Activated CD4-positive, alpha-beta T cell treated with anti-CD3 and anti-CD28 coated beads, Interleukin-2, amount 10 ng/mL, durations not matched to agents 24 days and 14 days (primary cell): Measurements from ENCODE around the gene TMOD2. TPM values are rescaled to one million over a fixed set of nuclear protein-coding genes. Genes with fewer than 3 reads are reported as not detected.
A peak's percentile ranks its signal among the peaks of the same experiment; 100 is the strongest.

Experiments used
- DNase-seq: peaks from one replicate; pipeline ENCODE4 v3.0.0; 2022
- H3K27ac Mint-ChIP-seq: one replicate; pipeline ENCODE4 v1.8.0; 2022; ENCODE audit warnings: mild to moderate bottlenecking, mixed read lengths
- H3K27me3 Mint-ChIP-seq: one replicate; pipeline ENCODE4 v1.8.0; 2022; ENCODE audit warnings: mixed read lengths
- H3K36me3 Mint-ChIP-seq: one replicate; pipeline ENCODE4 v1.8.0; 2022; ENCODE audit warnings: low read depth, mild to moderate bottlenecking, mixed read lengths
- H3K4me1 Mint-ChIP-seq: one replicate; pipeline ENCODE4 v1.8.0; 2021; ENCODE audit warnings: mixed read lengths
- H3K4me3 Mint-ChIP-seq: one replicate; pipeline ENCODE4 v1.8.0; 2022; ENCODE audit warnings: mild to moderate bottlenecking, moderate library complexity, mixed read lengths
- H3K9me3 Mint-ChIP-seq: one replicate; pipeline ENCODE4 v1.8.0; 2021; ENCODE audit warnings: mixed read lengths
- intact Hi-C: fragments of 100-400 bp; cut with micrococcal nuclease; formaldehyde crosslinking; loops from one replicate; pipeline ENCODE4 v1.15.1; 2023
- total RNA-seq: library from RNA; stranded (reverse); gene quantifications from 2 replicates; pipeline ENCODE4 v1.2.3, GENCODE V29; 2022

Gene TMOD2
- total RNA-seq, 1 donor from 2014 or later, result 4.6 TPM

- Mint-ChIP-seq H3K27ac (no peak overlapping the region), H3K36me3 (peaks cover 1% of the 10 kb centered on the region), H3K4me1 (peaks cover 4% of the 10 kb centered on the region), H3K9me3 (no peaks in the 10 kb centered on the region), H3K4me3 (no peak overlapping the region), H3K27me3 (no peaks in the 10 kb centered on the region)
- DNase-seq, result no peak
- intact Hi-C loops, result no loop called here
Observed at GRCh38 chr15:51798281-51798680, 46.9 kb downstream of the TMOD2 start.

DNA sequence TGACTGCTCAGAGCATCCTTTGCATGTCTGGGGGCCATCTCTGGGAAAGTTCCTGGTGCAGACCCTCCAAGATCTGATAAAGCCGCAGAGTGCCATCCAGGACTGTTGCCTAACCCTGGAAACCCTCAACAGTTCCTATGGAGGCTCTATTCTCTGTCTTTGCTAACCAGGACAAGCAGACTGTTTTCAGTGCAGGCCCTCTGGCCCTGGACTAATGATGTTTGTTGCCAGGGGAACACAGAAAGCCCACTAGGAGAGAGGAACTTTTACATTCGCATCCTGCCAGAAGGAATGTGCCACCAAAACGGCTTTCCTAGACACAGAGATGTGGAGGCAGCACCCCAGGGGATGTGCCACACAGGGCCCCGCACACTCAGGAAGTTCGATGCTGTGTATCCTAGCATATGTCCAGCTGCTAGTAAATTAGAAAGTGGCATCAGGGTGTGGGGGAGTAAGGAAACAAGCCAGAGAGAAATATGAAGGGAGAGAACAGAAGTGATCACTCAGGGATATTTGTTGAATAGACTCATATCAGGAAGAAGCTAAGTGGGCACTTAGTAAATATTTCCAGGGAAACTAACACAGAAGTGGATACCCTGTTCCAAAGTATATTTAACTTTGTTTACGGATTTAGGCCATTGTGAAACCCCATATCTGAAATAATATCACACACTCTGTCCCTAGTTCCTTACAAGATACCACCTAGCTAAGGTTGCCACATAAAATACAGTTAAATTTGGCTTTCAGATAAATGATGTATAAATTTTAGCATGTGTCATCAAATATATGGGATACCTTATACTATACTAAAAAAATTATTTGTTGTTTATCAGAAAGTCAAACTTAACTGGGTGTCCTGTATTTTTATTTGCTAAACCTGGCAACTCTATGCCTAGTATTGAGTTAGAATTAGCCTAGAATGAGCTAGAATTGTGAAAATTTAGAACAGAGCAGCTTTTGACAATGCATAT is 48.2 kb downstream of the TMOD2 start:
- no peak for DNase-seq
- no peak overlapping the region for H3K27ac Mint-ChIP-seq
- H3K9me3 Mint-ChIP-seq, result no peaks in the 10 kb centered on the region
- peaks cover 1% of the 10 kb centered on the region for H3K36me3 Mint-ChIP-seq
- H3K4me1 Mint-ChIP-seq, result peaks cover 4% of the 10 kb centered on the region
- H3K27me3 Mint-ChIP-seq, result no peaks in the 10 kb centered on the region
- intact Hi-C loops, result no loop called here
- no peak overlapping the region for H3K4me3 Mint-ChIP-seq

DNA sequence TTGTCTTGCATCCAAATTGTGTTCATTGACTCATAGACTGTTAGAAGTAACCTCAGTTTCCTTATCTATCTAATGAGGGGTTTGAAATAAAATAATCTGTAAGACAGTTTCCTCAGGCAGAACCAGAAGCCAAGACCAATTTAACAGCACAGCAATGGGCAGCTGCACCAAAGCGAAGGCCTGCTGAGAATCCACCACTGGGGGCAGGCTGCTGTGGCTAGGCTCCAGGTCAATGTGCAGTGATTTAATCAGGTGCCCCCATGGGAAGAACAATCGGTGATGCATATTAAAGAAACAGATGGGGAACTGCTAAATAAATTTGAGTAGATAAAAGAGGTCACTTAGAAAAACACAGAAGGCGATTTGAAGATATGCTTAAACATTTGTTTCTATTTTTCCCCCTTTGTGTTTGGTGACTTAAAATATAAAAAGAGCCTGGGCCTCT is 50.0 kb downstream of the TMOD2 start:
- Mint-ChIP-seq H3K4me3 (no peak overlapping the region), H3K27me3 (no peaks in the 10 kb centered on the region), H3K9me3 (no peaks in the 10 kb centered on the region), H3K36me3 (peaks cover 1% of the 10 kb centered on the region), H3K27ac (no peak overlapping the region), H3K4me1 (peaks cover 4% of the 10 kb centered on the region)
- intact Hi-C loops, result no loop called here
- no peak for DNase-seq

DNA sequence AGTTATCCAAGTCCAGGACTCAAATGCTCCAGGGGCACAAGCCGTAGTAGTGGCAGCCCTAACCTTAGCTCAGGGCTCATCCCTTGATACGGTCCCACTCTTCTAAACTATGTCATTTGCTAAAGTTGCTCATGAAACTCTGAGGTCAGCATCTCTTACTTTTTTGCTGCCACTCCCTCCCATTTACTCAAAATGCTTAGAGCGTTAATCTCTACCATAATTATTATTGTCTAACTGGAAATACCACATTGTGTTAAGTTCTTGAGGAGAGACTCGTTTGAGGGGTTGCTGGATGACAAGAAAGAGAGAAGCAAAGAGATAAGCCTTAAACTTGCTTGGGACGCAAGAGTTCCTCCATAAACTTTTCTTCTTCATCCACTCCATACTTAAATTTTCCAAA is 51.2 kb downstream of the TMOD2 start:
- Mint-ChIP-seq H3K9me3 (no peaks in the 10 kb centered on the region), H3K36me3 (peaks cover 8% of the 10 kb centered on the region), H3K4me1 (peaks cover 4% of the 10 kb centered on the region), H3K4me3 (no peak overlapping the region), H3K27ac (no peak overlapping the region), H3K27me3 (no peaks in the 10 kb centered on the region)
- DNase-seq, result no peak
- intact Hi-C loops, result no loop called here

DNA sequence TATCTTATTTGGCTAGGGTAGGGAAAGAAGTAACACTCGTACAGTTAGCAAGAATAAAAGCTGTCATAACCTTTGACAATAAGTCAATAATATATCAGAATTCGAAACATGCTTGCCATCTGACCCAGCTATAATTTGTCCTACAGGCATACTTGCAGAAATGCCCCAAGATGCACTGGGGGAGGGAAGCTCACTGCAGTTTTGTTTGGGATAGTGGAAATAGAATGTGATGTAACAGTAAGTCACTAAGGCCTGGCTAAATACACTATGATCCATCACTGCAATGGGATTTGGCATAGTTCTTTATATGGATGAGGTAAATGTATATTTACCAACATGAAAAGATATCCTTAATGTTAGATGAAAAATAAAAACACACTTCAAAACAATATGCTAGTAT is 52.6 kb downstream of the TMOD2 start:
- DNase-seq, result no peak
- Mint-ChIP-seq H3K27me3 (no peaks in the 10 kb centered on the region), H3K4me1 (no peaks in the 10 kb centered on the region), H3K36me3 (peaks cover 8% of the 10 kb centered on the region), H3K9me3 (no peaks in the 10 kb centered on the region), H3K27ac (no peak overlapping the region), H3K4me3 (no peak overlapping the region)
- intact Hi-C loops, result no loop called here

GRCh38 chr15:51806123-51806522 is 54.7 kb downstream of the TMOD2 start:
- Mint-ChIP-seq H3K27ac (no peak overlapping the region), H3K4me1 (no peaks in the 10 kb centered on the region), H3K9me3 (no peaks in the 10 kb centered on the region), H3K4me3 (no peak overlapping the region), H3K36me3 (peaks cover 7% of the 10 kb centered on the region), H3K27me3 (no peaks in the 10 kb centered on the region)
- intact Hi-C loops, result no loop called here
- DNase-seq, result no peak

GRCh38 chr15:51809457-51809856 is 58.1 kb downstream of the TMOD2 start:
- DNase-seq, result peak; percentile 17
- Mint-ChIP-seq H3K4me1 (no peaks in the 10 kb centered on the region), H3K4me3 (no peak overlapping the region), H3K9me3 (no peaks in the 10 kb centered on the region), H3K27ac (no peak overlapping the region), H3K36me3 (peaks cover 7% of the 10 kb centered on the region), H3K27me3 (no peaks in the 10 kb centered on the region)
- intact Hi-C loops, result no loop called here

- no peak overlapping the region for H3K27ac Mint-ChIP-seq
- H3K4me3 Mint-ChIP-seq, result no peak overlapping the region
- DNase-seq, result peak; percentile 38
- H3K36me3 Mint-ChIP-seq, result no peaks in the 10 kb centered on the region
- H3K4me1 Mint-ChIP-seq, result no peaks in the 10 kb centered on the region
- intact Hi-C loops, result no loop called here
- no peaks in the 10 kb centered on the region for H3K27me3 Mint-ChIP-seq
- no peaks in the 10 kb centered on the region for H3K9me3 Mint-ChIP-seq
Observed at GRCh38 chr15:51812598-51812997, 61.2 kb downstream of the TMOD2 start.

GRCh38 chr15:51814606-51815005 is 63.2 kb downstream of the TMOD2 start:
- H3K4me3 Mint-ChIP-seq, result no peak overlapping the region
- no peak for DNase-seq
- H3K4me1 Mint-ChIP-seq, result no peaks in the 10 kb centered on the region
- no peaks in the 10 kb centered on the region for H3K27me3 Mint-ChIP-seq
- no peak overlapping the region for H3K27ac Mint-ChIP-seq
- intact Hi-C loops, result no loop called here
- peaks cover 6% of the 10 kb centered on the region for H3K9me3 Mint-ChIP-seq
- H3K36me3 Mint-ChIP-seq, result no peaks in the 10 kb centered on the region

DNA sequence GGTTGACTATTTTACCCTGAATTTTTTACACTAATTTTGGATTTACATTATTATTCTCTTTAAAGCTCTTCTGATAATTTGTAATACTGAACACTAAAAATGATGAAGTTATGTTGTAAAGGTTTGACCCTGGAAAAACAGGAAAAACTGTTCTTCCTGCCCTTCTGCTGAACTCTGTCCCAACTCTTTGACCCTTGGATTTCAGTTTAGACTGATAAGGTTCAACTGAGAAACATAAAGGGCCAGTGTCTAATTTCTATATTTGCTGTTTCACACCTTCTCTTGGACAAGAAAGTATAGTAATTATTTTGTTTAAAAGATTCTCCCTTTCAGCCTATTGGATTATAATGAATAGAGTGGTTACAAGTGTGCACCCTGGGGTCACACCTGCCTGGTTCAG is 65.2 kb downstream of the TMOD2 start:
- no peaks in the 10 kb centered on the region for H3K27me3 Mint-ChIP-seq
- H3K4me3 Mint-ChIP-seq, result no peak overlapping the region
- no peak for DNase-seq
- H3K9me3 Mint-ChIP-seq, result peaks cover 22% of the 10 kb centered on the region
- H3K4me1 Mint-ChIP-seq, result no peaks in the 10 kb centered on the region
- H3K36me3 Mint-ChIP-seq, result no peaks in the 10 kb centered on the region
- intact Hi-C loops, result no loop called here
- H3K27ac Mint-ChIP-seq, result no peak overlapping the region

GRCh38 chr15:51818150-51818549 is 66.8 kb downstream of the TMOD2 start:
- Mint-ChIP-seq H3K4me1 (no peaks in the 10 kb centered on the region), H3K4me3 (no peak overlapping the region), H3K27ac (no peak overlapping the region), H3K36me3 (no peaks in the 10 kb centered on the region), H3K27me3 (no peaks in the 10 kb centered on the region), H3K9me3 (peaks cover 26% of the 10 kb centered on the region)
- DNase-seq, result no peak
- intact Hi-C loops, result no loop called here

- Mint-ChIP-seq H3K27me3 (peaks cover 23% of the 10 kb centered on the region), H3K4me3 (no peak overlapping the region), H3K27ac (no peak overlapping the region), H3K36me3 (peaks cover 2% of the 10 kb centered on the region), H3K9me3 (peaks cover 13% of the 10 kb centered on the region), H3K4me1 (peaks cover 7% of the 10 kb centered on the region)
- DNase-seq, result peak; percentile 46
- intact Hi-C loops, result no loop called here
Observed at GRCh38 chr15:51825698-51826097, 74.3 kb downstream of the TMOD2 start.

- peak; percentile 61 for DNase-seq
- Mint-ChIP-seq H3K4me3 (peak overlapping the region; percentile 98), H3K36me3 (peaks cover 9% of the 10 kb centered on the region), H3K27me3 (peaks cover 23% of the 10 kb centered on the region), H3K27ac (no peak overlapping the region), H3K9me3 (no peaks in the 10 kb centered on the region), H3K4me1 (peaks cover 32% of the 10 kb centered on the region)
- intact Hi-C loops, result no loop called here
Observed at GRCh38 chr15:51828621-51829375, 77.4 kb downstream of the TMOD2 start.
